ENCODE measurements around the gene PREX1. TPM values are rescaled to one million over a fixed set of nuclear protein-coding genes. Genes with fewer than 3 reads are reported as not detected.

The PREX1 gene
- total and polyA plus RNA-seq, 2 donors (not counting 3 experiments of a cell fraction or from before 2014, with no cell fraction given), result 51.3 to 72.9 TPM

DNA sequence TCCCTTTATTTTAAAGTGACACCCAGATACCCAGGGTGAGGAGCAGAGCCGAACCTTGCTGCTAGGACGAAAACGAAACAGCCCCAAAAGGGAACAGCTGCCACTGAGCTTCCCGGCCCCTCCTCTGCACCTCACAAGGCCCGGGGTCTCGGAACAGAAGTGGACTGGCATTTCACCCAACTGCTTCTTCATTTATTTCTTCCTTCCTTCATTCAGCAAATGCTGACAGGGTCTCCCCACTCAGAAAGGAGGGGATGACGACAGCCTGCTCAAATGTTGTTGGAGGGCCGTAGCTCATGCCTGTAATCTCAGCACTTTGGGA, 220.3 kb downstream of the PREX1 start:
- Histone ChIP-seq H3K27me3 (ENCODE audit: control insufficient read depth in 2 of 2, insufficient read depth in 2 of 2, low read length in 2 of 2) (peaks cover 0 to 3% of the 10 kb centered on the region in 2 experiments), H3K4me1 (ENCODE audit: control insufficient read depth, extremely low read depth, insufficient read depth, low read length) (no peaks in the 10 kb centered on the region), H4K20me1 (replicated peaks; ENCODE audit: control insufficient read depth, extremely low read depth, insufficient read depth, low read length) (no peaks in the 10 kb centered on the region), H3K9ac (replicated peaks; ENCODE audit: extremely low read depth, insufficient read depth, low read length) (no peak overlapping the region), H3K9me1 (replicated peaks; ENCODE audit: control insufficient read depth, extremely low read depth, insufficient read depth, low read length) (no peaks in the 10 kb centered on the region), H3K4me2 (ENCODE audit: insufficient read depth, low read length) (no peak overlapping the region), H3K9me3 (replicated peaks; ENCODE audit: control insufficient read depth, insufficient read depth, low read length) (no peaks in the 10 kb centered on the region), H3K4me3 (replicated peaks in 1 of 3; ENCODE audit: insufficient read depth in 1 of 3, low read depth in 1 of 3, low read length in 3 of 3) (no peak overlapping the region), H3K36me3 (ENCODE audit: control insufficient read depth in 2 of 2, extremely low read depth in 1 of 2, insufficient read depth in 2 of 2, low read length in 2 of 2) (no peaks in the 10 kb centered on the region), H3K79me2 (ENCODE audit: control insufficient read depth, insufficient read depth, low read length) (no peaks in the 10 kb centered on the region), H2AFZ (ENCODE audit: low read depth, low read length) (no peak overlapping the region), H3K27ac (ENCODE audit: insufficient read depth, low read depth, low read length) (no peak overlapping the region)
- BruUV-seq (replicated peaks), result no TSS peak
- DNase-seq (ENCODE audit: low read depth, low spot score), result no peak
- POLR2A ChIA-PET, result no interaction called here
- TF ChIP-seq POLR2AphosphoS5 (IDR thresholded peaks at IDR 0.05; ENCODE audit: insufficient read depth, low read depth, low read length) (no peak), MYC (IDR thresholded peaks at IDR 0.05; ENCODE audit: low read depth, low read length) (no peak), EZH2 (IDR thresholded peaks at IDR 0.05; ENCODE audit: borderline replicate concordance, low read depth, low read length, severe bottlenecking) (no peak), JUN (IDR thresholded peaks at IDR 0.05; ENCODE audit: borderline replicate concordance, insufficient read depth, insufficient read length, low read depth) (no peak), POLR2A (IDR thresholded peaks at IDR 0.05; ENCODE audit: low read depth, low read length) (no peak)
- dilution Hi-C loops (cut with MboI; ENCODE audit: extremely low pct_ligation_motif_present, low sequenced_read_pairs) (no loop called here), intact Hi-C loops (cut with micrococcal nuclease) (no loop called here)
- FAIRE-seq, result no peak
- CTCF ChIA-PET, result interaction anchor here (3.0 kb wide), 1 partner anchor 13 kb away, joined by 12 read pairs; no protein-coding TSS in a partner anchor

DNA sequence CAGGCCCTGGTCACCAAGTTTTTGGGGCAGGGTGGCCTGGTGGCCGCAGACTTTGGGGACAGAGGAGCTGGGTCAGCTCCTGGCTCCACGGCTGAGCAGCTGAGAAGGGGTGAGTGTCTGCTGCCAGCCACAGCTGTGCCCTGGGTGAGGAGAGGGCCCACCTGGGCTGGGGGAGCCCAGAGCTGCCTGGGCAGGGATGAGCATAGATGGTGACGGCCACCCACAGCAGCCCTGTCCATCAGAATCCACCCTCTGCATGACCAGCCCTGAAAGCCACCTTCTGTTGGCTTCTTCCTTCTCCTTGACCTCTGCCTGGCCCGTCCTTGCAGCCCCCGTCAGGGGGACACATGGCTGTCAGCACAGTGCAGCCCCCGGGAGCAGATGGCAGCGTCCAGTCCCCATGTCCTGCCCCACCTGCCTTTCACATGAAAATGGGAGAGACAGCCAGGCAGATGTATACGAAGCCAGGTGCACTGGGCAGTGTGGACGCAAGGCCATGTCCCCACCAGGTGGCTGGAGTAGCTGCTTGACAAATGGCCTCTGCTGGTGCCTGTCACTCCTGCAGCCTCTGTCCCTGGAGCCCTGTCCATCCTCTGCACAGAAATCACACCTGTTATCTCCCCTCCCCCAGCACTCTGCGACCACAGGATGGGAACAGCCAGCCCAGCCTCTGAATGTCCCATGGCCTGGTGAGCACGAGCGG, 220.8 kb downstream of the PREX1 start:
- no TSS peak for BruUV-seq (replicated peaks)
- dilution Hi-C loops (cut with MboI; ENCODE audit: extremely low pct_ligation_motif_present, low sequenced_read_pairs), result no loop called here

More for the DNA sequence above, 220.8 kb downstream of the PREX1 start:
- no peaks in the 10 kb centered on the region for H3K9me3 ChIP-seq (replicated peaks; ENCODE audit: control insufficient read depth, insufficient read depth, low read length)
- no peaks in the 10 kb centered on the region for H3K4me1 ChIP-seq (ENCODE audit: control insufficient read depth, extremely low read depth, insufficient read depth, low read length)
- no peaks in the 10 kb centered on the region for H4K20me1 ChIP-seq (replicated peaks; ENCODE audit: control insufficient read depth, extremely low read depth, insufficient read depth, low read length)
- FAIRE-seq (no peak), DNase-seq (ENCODE audit: low read depth, low spot score) (no peak)
- H2AFZ ChIP-seq (ENCODE audit: low read depth, low read length), result no peak overlapping the region
- ChIA-PET CTCF (interaction anchor here (3.0 kb wide), 1 partner anchor 13 kb away, joined by 12 read pairs; no protein-coding TSS in a partner anchor), POLR2A (no interaction called here)
- H3K9ac ChIP-seq (replicated peaks; ENCODE audit: extremely low read depth, insufficient read depth, low read length), result no peak overlapping the region
- TF ChIP-seq JUN (IDR thresholded peaks at IDR 0.05; ENCODE audit: borderline replicate concordance, insufficient read depth, insufficient read length, low read depth) (no peak), FOS (IDR thresholded peaks at IDR 0.05; ENCODE audit: borderline replicate concordance, insufficient read depth, low read length) (no peak), POLR2AphosphoS5 (IDR thresholded peaks at IDR 0.05; ENCODE audit: insufficient read depth, low read depth, low read length) (no peak), POLR2A (IDR thresholded peaks at IDR 0.05; ENCODE audit: low read depth, low read length) (no peak), GATA2 (IDR thresholded peaks at IDR 0.05; ENCODE audit: insufficient read depth, insufficient read length, low read depth, low read length) (no peak), EZH2 (IDR thresholded peaks at IDR 0.05; ENCODE audit: borderline replicate concordance, low read depth, low read length, severe bottlenecking) (no peak), MYC (IDR thresholded peaks at IDR 0.05; ENCODE audit: low read depth, low read length) (no peak)
- TF ChIP-seq, protein P1, sequence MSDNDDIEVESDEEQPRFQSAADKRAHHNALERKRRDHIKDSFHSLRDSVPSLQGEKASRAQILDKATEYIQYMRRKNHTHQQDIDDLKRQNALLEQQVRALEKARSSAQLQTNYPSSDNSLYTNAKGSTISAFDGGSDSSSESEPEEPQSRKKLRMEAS (IDR thresholded peaks at IDR 0.05; ENCODE audit: insufficient read depth, insufficient read length), result no peak
- TF ChIP-seq, protein P2, sequence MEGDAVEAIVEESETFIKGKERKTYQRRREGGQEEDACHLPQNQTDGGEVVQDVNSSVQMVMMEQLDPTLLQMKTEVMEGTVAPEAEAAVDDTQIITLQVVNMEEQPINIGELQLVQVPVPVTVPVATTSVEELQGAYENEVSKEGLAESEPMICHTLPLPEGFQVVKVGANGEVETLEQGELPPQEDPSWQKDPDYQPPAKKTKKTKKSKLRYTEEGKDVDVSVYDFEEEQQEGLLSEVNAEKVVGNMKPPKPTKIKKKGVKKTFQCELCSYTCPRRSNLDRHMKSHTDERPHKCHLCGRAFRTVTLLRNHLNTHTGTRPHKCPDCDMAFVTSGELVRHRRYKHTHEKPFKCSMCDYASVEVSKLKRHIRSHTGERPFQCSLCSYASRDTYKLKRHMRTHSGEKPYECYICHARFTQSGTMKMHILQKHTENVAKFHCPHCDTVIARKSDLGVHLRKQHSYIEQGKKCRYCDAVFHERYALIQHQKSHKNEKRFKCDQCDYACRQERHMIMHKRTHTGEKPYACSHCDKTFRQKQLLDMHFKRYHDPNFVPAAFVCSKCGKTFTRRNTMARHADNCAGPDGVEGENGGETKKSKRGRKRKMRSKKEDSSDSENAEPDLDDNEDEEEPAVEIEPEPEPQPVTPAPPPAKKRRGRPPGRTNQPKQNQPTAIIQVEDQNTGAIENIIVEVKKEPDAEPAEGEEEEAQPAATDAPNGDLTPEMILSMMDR (IDR thresholded peaks at IDR 0.05; ENCODE audit: extremely low read depth in 1 of 2, insufficient read depth in 1 of 2, low read depth in 1 of 2, low read length in 2 of 2), result no peak
- no peak overlapping the region for H3K4me2 ChIP-seq (ENCODE audit: insufficient read depth, low read length)
- H3K4me3 ChIP-seq (replicated peaks in 1 of 3; ENCODE audit: insufficient read depth in 1 of 3, low read depth in 1 of 3, low read length in 3 of 3), result no peak overlapping the region
- H3K79me2 ChIP-seq (ENCODE audit: control insufficient read depth, insufficient read depth, low read length), result no peaks in the 10 kb centered on the region
- H3K36me3 ChIP-seq (ENCODE audit: control insufficient read depth in 2 of 2, extremely low read depth in 1 of 2, insufficient read depth in 2 of 2, low read length in 2 of 2), result no peaks in the 10 kb centered on the region
- no peaks in the 10 kb centered on the region for H3K9me1 ChIP-seq (replicated peaks; ENCODE audit: control insufficient read depth, extremely low read depth, insufficient read depth, low read length)
- H3K27ac ChIP-seq (ENCODE audit: insufficient read depth, low read depth, low read length), result no peak overlapping the region
- H3K27me3 ChIP-seq (ENCODE audit: control insufficient read depth in 2 of 2, insufficient read depth in 2 of 2, low read length in 2 of 2), result peaks cover 0 to 2% of the 10 kb centered on the region in 2 experiments
- intact Hi-C loops (cut with micrococcal nuclease), result no loop called here
